SK-N-MC (cell line): ENCODE results near the gene PAPPA2.

Experiments
- EZH2 ChIP-seq: fragments of 200-600 bp; sonication (generic); IDR thresholded peaks from one replicate; pipeline ENCODE4 v1.6.1; 2017; ENCODE audit warnings: antibody characterized with exemption
- POLR2AphosphoS5 ChIP-seq: IDR thresholded peaks from 2 replicates; pipeline ENCODE4 v1.6.1; 2012; ENCODE audit warnings: mild to moderate bottlenecking, low read depth, low read length, borderline replicate concordance

GRCh38 chr1:176501599-176501998, 38.6 kb downstream of the PAPPA2 start:
- no peak for TF ChIP-seq POLR2AphosphoS5
- no peak for TF ChIP-seq EZH2
